Tibial nerve (tissue), 4 donors: ENCODE results near the gene NAP1L1. TPM values are rescaled to one million over a fixed set of nuclear protein-coding genes. Genes with fewer than 3 reads are reported as not detected.
A peak's percentile ranks its signal among the peaks of the same experiment; 100 is the strongest.

ENCODE experiments used
- DNase-seq, 2 donors: peaks; one replicate each; pipeline ENCODE4 v3.0.0-alpha.2; 2019; ENCODE audit warnings: low spot score in 2 of 2
- H3K27ac ChIP-seq, 4 donors: fragments of 200-600 bp; sonication (generic) in 3 of 4; one replicate each; pipeline ENCODE4 v1.5.1; 2017 to 2019; ENCODE audit warnings: mild to moderate bottlenecking in 1 of 4
- H3K27me3 ChIP-seq, 2 donors: fragments of 200-600 bp; sonication (generic) in 1 of 2; one replicate each; pipeline versions ENCODE4 v1.5.1 to v1.6.0; 2017 to 2019
- H3K36me3 ChIP-seq, 3 donors: fragments of 200-600 bp; sonication (generic); one replicate each; pipeline ENCODE4 v1.5.1; 2018 to 2019
- H3K4me1 ChIP-seq, 4 donors: fragments of 200-600 bp; sonication (generic) in 3 of 4; one replicate each; pipeline ENCODE4 v1.5.1; 2017 to 2019
- H3K4me3 ChIP-seq, 4 donors: fragments of 200-600 bp; sonication (generic) in 3 of 4; one replicate each; pipeline ENCODE4 v1.5.1; 2017 to 2019; ENCODE audit warnings: mild to moderate bottlenecking in 1 of 4, moderate library complexity in 1 of 4
- H3K9me3 ChIP-seq, 4 donors: fragments of 200-600 bp; sonication (generic) in 3 of 4; one replicate each; pipeline ENCODE4 v1.5.1; 2017 to 2019
- EP300 ChIP-seq, 2 donors: sonication (generic); formaldehyde crosslinking; IDR thresholded peaks; one replicate each; pipeline ENCODE4 v1.6.1; 2017; ENCODE audit warnings: antibody characterized with exemption in 2 of 2, mild to moderate bottlenecking in 1 of 2
- POLR2A ChIP-seq, 2 donors: fragments of 450-650 bp; IDR thresholded peaks; one replicate each; pipeline ENCODE4 v1.6.1; 2017; ENCODE audit warnings: antibody characterized with exemption in 2 of 2, mild to moderate bottlenecking in 2 of 2, moderate library complexity in 2 of 2
- WGBS, 2 donors: methylation state at CpG; one replicate each; pipeline ENCODE4 v1.1.5; 2018; 5-methylcytosine and 5-hydroxymethylcytosine counted together
- total RNA-seq, 4 donors: library from RNA; depleted of rRNA; stranded (reverse); fragments of >200 nt; gene quantifications; one replicate each; pipeline ENCODE4 v1.1.0, GENCODE V29; 2016
- TF ChIP-seq, protein P1 (sequence below), 5 experiments: fragments of 200-600 bp in 3 of 5; fragments of 450-650 bp in 2 of 5; sonication (generic) in 3 of 5; IDR thresholded peaks; one replicate each; pipeline ENCODE4 v1.5.1; 2016 to 2019; ENCODE audit warnings: antibody characterized with exemption in 5 of 5, mild to moderate bottlenecking in 3 of 5, moderate library complexity in 2 of 5

The NAP1L1 gene
- total RNA-seq, 4 donors from 2014 or later: 325 to 541 (median 390) TPM

DNA sequence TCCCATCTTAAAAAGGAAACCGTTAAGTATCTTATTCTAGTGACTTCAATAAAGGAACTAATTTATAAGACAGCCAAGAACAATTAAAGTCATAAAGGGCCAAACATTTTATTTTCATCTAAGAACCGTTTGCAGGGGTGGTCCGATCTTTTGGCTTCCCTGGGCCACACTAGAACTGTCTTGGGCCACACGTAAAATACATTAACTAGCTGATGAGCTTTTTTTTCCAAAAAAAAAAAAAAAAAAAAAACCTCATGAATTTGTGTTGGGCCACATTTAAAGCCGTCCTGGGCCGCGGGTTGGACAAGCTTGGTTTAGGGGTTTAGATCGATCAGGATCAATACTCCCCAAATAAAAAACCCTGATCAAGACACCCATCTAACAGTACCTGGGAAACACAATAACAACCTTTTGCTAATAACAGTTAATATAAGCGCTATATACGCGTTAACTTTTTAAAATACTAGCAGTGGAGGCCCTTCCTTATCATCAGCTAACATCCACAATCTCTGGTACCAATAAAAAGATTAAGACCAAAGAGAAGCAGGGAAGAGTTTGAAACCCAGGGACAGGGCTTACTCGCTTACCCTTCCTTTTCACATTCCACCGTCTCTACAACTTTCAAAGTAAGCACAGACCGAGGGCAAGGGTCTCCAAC lies 1.1 kb downstream of the NAP1L1 start:
- Histone ChIP-seq H3K27ac (peak overlapping the region; percentile 86 to 99 (median 98)), H3K27me3 (no peaks in the 10 kb centered on the region), H3K4me1 (peaks cover 0 to 42% (median 15%) of the 10 kb centered on the region in 4 donors), H3K9me3 (peaks cover 0 to 9% (median 4%) of the 10 kb centered on the region in 4 donors), H3K4me3 (peak overlapping the region; percentile 64 to 92 (median 82)), H3K36me3 (peaks cover 0 to 24% (median 0%) of the 10 kb centered on the region in 3 donors)
- TF ChIP-seq EP300 (IDR thresholded peaks at IDR 0.05): no peak
- no peak for TF ChIP-seq POLR2A (IDR thresholded peaks at IDR 0.05)
- TF ChIP-seq, protein P1, sequence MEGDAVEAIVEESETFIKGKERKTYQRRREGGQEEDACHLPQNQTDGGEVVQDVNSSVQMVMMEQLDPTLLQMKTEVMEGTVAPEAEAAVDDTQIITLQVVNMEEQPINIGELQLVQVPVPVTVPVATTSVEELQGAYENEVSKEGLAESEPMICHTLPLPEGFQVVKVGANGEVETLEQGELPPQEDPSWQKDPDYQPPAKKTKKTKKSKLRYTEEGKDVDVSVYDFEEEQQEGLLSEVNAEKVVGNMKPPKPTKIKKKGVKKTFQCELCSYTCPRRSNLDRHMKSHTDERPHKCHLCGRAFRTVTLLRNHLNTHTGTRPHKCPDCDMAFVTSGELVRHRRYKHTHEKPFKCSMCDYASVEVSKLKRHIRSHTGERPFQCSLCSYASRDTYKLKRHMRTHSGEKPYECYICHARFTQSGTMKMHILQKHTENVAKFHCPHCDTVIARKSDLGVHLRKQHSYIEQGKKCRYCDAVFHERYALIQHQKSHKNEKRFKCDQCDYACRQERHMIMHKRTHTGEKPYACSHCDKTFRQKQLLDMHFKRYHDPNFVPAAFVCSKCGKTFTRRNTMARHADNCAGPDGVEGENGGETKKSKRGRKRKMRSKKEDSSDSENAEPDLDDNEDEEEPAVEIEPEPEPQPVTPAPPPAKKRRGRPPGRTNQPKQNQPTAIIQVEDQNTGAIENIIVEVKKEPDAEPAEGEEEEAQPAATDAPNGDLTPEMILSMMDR (IDR thresholded peaks at IDR 0.05): no peak
- no peak for DNase-seq
- WGBS, 2 donors: 4 to 7% methylated on average over 14 of the region's 14 CpGs

DNA sequence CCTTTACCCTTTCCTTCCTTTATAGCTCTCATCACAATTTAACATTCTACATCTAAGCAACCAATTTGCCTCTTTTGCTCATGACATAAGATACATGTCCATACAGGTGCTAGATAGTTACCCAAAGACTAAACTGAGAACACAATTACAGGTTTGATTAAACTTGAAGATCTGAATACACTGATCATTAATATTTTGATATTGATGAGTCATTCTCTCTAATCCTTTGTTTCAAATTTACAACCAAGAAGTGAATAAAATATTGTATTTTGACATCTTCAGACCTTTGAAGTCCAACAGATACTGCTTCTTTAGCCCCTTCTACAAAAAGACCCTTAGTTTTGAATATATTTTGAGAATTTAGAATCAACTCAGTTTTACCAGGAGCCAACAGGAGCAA lies 2.6 kb downstream of the NAP1L1 start:
- no peak overlapping the region for H3K27ac ChIP-seq
- H3K27me3 ChIP-seq: no peaks in the 10 kb centered on the region
- H3K4me3 ChIP-seq: no peak overlapping the region
- H3K9me3 ChIP-seq: peaks cover 0 to 15% (median 6%) of the 10 kb centered on the region in 4 donors
- TF ChIP-seq EP300 (IDR thresholded peaks at IDR 0.05) (no peak), POLR2A (IDR thresholded peaks at IDR 0.05) (no peak)
- TF ChIP-seq, protein P1 (IDR thresholded peaks at IDR 0.05): no peak
- peaks cover 0 to 42% (median 15%) of the 10 kb centered on the region in 4 donors for H3K4me1 ChIP-seq
- H3K36me3 ChIP-seq: peaks cover 0 to 35% (median 0%) of the 10 kb centered on the region in 3 donors
- DNase-seq: no peak

DNA sequence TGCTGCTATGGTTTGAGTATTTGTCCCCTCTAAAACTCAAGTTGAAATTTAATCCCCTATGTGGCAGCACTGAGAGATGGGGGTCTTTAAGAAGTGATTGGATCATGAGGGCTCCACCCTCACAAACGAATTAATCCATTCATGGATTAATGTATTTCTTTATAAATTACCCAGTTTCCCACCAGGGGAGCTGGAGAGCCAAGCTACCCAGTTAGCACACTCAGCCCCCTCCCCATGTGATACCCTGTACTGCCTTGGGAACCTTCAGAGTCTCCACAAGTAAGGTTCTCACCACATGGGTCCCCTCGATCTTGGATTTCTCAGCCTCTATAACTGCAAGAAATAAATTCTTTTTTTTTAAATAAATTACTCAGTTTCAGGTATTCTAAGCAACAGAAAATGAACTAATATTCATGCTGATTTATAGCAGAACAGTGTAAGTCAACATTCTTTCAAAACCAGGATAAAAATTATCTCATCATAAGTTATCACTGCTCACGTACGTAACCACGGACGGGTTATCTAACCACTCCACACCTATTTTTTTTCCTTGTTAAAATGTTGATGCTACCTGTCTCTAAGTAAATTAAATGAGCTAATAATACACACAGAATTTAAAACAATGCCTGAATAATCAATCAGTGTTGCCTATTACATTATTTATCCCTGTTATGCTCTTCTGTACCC lies 3.6 kb downstream of the NAP1L1 start:
- Histone ChIP-seq H3K9me3 (peaks cover 0 to 15% (median 6%) of the 10 kb centered on the region in 4 donors), H3K4me1 (peaks cover 0 to 45% (median 15%) of the 10 kb centered on the region in 4 donors), H3K4me3 (no peak overlapping the region), H3K36me3 (peaks cover 0 to 35% (median 0%) of the 10 kb centered on the region in 3 donors), H3K27ac (no peak overlapping the region), H3K27me3 (no peaks in the 10 kb centered on the region)
- DNase-seq: no peak
- WGBS, 2 donors: 78 to 79% methylated on average over 6 of the region's 6 CpGs
- TF ChIP-seq POLR2A (IDR thresholded peaks at IDR 0.05): no peak
- TF ChIP-seq, protein P1 (IDR thresholded peaks at IDR 0.05): no peak
- TF ChIP-seq EP300 (IDR thresholded peaks at IDR 0.05): no peak

DNA sequence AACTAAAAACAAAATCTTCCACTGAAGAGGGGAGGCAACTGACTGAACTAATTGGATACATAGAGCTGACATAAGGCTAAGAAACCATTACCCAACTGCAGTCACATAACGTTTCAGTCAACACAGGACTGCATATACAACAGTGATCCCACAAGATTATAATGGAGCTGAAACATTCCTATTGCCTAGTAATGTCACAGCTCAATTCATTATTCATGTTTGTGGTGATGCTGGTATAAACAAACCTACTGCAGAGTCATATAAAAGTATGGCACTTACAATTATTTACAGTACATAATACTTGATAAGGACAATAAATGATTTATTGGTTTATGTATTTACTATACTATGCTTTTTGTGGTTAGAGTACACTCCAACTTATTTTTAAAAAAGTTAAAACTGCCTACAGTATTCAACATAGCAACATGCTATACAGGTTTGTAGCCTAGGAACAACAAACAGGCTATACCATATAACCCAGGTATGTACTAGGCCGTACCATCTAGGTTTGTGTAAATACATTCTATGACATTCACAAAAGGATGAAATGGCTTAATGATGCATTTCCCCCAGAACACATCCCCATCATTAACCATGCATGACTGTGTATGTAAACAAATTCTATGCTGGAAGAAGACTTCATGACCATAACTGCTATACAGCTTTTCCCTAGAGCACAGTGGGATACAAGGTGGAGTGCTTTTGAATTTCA lies 4.3 kb downstream of the NAP1L1 start:
- Histone ChIP-seq H3K36me3 (peaks cover 0 to 35% (median 0%) of the 10 kb centered on the region in 3 donors), H3K4me3 (no peak overlapping the region), H3K9me3 (peaks cover 0 to 15% (median 6%) of the 10 kb centered on the region in 4 donors), H3K4me1 (peaks cover 0 to 45% (median 17%) of the 10 kb centered on the region in 4 donors), H3K27me3 (no peaks in the 10 kb centered on the region), H3K27ac (no peak overlapping the region)
- TF ChIP-seq POLR2A (IDR thresholded peaks at IDR 0.05) (no peak), EP300 (IDR thresholded peaks at IDR 0.05) (no peak)
- TF ChIP-seq, protein P1 (IDR thresholded peaks at IDR 0.05): no peak
- 83 to 87% methylated on average over 2 of the region's 2 CpGs for WGBS, 2 donors
- DNase-seq: no peak
